ENCODE measurements around the gene GCK.

GCK gene

DNA sequence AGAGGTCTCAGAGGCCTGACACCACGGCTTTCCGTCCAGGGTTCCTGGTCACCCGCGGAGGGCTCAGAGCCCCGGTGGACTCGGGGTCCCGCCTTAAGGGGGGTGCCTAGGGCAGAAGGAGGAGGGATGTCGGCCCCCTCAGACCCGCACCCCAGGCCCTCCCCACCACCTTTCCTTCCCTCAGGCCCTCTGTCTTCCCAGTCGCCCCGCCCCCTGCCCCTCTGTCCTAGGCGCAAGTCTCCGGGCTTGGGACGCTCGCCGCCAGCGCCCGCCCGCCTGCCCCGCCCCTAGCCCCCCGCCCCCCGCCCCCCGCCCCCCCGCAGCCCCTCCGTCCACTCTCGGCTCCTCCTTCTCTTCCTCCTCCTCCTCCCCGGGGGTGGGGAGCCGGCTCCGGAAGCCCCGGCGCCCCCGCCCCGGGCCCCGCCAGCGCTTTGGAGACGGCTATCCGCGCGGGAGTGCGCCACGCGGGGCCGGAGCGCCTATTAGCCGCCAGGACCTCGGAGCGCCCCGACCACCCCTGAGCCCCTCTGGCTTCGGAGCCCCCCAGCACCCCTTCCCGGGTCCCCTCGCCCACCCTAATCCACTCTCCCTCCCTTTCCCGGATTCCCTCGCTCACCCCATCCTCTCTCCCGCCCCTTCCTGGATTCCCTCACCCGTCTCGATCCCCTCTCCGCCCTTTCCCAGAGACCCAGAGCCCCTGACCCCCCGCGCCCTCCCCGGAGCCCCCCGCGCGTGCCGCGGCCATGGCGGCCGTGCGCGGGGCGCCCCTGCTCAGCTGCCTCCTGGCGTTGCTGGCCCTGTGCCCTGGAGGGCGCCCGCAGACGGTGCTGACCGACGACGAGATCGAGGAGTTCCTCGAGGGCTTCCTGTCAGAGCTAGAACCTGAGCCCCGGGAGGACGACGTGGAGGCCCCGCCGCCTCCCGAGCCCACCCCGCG, 85.0 kb downstream of the GCK start, which contains the start of gene AEBP1:
AEBP1 (plus strand) TSS at position 423 of the 937 bp plus-strand sequence; CDS start at position 744, 321 bp downstream.
- no peak for DNase-seq (ENCODE audit: low read depth)

DNA sequence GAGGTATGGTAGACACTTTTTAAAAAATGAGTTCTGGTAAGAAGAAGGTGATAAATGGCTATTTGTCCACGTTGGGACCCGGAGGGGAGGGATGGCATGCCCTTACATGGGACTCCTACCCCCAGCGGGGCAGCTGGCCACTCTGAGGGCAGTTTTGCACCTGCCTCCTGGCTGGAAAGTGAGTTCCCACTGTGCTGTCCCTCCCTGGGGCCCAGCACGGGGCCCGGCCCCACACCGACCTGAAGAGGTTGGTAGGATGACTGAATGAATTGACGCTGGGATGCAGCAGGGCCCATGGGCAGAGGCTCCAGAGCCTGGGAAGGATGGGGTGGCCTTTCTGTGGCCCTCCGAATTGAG, 85.7 kb downstream of the GCK start:
- no peak for DNase-seq (ENCODE audit: low read depth)

DNA sequence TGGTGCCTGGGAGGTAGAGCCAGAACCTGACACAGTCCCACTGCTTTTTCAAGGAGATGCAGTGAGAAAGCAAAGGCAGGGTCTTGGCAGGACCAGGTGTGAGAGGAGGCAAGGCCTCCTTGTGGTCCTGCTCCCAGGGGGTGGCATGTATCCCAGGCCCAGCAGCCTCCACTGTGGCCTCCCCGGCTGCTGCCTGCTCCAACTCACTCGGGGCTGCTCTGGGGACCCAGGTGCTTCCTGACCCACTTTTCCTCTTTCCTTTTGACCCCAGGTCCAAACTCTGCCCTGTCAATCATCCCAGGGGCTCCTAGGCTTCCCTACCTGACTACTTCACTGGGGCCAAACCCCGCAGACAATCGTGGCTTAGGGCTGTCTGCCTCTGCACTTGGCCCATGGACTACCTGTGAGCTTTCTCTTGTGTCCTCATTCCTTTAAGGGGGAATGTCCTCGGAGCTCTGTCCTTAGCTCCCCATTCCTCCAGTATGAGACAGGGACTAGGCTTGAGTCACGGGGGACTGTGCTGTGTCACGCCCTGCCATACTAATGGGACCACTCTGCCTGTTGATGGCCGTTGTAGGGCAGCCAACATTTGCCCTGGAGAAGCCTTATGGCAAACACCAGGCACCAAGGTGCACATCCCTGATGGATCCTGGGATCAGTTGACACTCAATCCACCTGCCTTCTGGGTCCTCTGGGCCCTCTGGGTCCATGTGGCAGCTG, 86.2 kb downstream of the GCK start:
- no peak for DNase-seq (ENCODE audit: low read depth)

DNA sequence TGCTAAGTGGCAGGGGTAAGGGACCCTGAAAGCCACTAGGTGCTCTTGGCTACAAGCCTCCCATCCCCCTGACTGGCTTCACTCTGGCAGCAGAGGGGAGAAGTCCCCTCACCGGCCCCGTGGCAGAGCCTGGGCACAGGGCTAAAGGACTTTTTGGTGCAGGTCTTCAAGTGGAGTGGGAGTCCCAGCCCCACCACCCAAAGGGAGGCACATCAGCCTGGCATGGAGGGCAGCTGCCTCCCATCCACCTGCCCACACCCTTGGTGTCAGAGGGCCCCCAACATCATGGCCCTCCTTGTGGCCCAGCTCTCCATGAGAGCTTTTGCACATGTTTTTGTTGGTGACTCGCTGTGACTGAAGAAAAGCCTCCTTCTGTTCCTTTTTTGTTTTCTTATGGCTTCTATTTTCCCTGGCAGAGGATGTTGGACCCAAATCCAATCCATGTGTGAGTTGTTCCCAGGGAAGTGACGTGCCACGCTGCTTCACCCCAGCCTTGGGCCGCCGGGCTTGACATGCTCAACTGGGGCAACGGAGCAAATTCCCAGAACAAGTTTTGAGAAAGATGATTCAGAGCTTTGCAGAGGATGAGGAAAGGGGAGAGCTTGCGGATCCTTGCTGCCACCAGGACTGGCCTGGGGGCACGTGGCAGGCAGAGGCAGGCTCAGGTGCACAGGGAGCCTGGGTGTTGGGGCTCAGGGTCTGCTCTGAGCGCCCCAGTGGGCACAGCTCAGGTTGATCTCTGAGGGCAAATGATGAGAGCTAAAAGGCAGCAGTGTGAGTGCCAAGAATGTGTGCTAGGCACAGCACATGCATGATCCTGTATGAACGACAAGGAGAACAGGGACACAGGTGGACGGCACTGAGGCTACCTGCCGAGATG, 87.0 kb downstream of the GCK start:
- DNase-seq (ENCODE audit: low read depth) = no peak

DNA sequence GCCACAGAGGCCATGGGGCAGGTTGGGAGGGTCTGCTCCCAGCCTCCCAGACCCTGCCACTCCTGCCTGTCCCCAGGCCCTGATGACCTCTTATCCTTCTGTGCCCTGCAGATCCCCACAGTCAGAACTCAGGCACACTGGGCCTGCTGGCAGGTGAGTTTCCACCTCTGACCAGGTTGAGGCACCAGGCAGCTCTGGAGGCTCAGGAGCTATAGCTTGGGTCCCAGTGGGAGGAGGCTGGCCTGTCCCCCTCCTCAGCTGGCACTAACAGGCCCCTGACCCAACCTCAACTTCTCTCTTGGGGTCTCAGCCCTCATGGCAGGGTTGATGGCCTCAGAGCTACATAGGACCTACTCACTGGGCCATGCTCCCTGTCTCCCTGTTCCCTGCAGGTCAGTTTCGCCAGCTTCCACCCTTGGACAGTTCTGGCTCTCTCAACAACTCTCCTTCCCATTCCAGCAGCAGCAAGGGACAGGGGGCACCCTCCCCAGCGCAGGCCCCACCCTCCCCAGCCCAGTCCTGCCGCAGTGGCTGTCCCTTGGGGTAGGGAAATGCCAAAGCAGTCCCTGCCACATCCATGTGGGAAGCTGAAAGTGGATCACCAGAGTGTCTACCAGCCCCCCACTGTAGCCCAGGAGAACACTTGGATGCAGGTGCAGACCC, 87.8 kb downstream of the GCK start:
- DNase-seq (ENCODE audit: low read depth) = no peak

DNA sequence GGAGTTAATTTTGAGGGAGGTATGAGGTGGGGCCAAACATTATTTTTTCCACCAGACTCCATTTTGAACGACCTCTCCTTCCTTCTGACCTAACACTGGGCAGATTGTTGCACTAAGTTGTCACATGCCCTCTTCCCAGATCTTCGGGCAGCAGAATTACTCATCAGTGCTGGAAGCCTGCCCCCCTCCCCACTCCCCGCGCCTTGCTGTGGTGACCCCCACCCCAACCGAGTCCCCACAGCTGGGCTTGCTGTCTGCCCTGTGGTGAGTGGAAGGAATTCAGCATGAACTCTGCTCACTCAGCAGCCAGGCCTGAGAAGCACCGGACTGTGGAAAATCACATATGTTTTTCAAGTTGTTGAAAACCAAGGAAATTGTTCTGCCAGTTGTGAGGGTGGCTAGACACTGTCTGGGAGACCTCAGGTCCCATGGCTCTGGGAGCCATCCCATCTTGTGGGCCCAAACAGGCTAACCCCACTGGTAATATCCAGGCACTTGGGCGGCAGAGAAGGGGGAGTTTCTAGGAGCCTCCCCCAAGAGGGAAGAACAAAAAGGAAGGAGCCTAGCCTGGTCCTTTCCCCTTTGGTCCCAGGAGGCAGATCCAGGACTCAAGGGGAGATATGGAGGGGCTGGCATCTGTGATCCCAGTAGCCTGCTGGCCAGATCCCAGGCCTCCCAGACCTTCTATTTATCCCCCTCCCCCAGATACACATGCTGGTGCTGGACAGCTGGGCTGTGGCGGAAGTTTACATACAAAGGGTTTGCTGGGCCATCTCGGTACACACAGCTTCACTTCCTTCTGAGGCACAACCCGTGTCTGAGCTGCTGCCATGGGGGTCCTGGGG, 88.6 kb downstream of the GCK start:
- no peak for DNase-seq (ENCODE audit: low read depth)

DNA sequence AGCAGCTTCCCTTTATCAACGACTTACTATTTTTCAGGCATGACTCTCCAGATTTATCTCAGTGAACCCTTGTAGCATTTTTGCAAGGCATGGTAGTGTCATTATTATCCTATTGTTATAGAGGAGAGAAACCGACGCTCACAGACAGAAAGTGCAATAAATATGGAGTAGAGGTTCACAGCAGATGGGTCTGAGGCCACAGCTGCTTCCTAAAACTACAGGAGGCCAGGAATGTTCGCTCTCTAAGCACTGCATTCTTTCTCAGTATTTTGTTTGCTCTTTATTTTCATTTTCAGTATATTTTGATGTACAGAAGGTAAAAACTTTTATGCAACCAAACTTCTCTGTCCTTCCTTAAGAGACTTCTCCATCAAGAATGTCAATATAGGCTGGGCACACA, 89.6 kb downstream of the GCK start:
- no peak for DNase-seq (ENCODE audit: low read depth)

DNA sequence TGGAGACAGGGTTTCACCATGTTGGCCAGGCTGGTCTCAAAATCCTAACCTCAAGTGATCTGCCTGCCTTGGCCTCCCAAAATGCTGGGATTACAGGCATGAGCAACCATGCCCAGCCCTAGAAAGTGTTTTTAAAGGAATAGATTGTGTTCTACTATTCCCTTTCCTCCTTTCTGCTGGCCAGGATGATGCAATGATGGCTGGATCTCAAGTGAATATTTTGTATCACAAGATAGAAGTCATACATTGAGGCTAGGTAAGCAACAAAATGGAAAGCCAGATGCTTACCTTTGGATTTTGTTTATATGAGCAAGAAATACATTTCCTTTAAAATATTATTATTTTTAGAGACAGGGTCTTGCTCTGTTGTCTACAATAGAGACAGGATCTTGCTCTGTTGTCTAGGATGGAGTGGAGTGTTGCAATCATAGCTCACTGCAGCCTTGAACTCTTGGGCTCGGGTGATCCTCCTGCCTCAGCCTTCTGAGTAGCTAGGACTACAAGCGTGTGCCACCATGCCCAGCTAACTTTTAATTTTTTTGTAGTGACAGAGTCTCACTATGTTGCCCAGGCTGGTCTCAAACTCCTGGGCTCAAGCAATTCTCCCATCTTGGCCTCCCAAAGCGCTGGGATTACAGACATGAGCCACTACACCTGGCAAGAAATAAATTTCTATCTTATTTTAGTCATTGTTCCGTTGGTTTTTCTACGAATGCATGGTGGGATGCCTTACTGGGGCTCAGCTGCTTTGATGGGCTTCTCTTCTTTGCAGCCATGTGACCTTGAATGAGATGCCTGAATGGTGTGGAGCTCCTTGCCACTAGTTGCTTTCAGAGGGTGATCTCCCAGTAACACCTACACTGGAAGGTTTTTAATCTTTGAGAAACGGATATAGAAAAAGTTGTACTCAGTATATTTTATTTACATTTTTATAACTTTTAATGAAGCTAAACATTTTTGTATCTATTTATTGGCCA, 90.9 kb downstream of the GCK start:
- DNase-seq (ENCODE audit: low read depth) = no peak

DNA sequence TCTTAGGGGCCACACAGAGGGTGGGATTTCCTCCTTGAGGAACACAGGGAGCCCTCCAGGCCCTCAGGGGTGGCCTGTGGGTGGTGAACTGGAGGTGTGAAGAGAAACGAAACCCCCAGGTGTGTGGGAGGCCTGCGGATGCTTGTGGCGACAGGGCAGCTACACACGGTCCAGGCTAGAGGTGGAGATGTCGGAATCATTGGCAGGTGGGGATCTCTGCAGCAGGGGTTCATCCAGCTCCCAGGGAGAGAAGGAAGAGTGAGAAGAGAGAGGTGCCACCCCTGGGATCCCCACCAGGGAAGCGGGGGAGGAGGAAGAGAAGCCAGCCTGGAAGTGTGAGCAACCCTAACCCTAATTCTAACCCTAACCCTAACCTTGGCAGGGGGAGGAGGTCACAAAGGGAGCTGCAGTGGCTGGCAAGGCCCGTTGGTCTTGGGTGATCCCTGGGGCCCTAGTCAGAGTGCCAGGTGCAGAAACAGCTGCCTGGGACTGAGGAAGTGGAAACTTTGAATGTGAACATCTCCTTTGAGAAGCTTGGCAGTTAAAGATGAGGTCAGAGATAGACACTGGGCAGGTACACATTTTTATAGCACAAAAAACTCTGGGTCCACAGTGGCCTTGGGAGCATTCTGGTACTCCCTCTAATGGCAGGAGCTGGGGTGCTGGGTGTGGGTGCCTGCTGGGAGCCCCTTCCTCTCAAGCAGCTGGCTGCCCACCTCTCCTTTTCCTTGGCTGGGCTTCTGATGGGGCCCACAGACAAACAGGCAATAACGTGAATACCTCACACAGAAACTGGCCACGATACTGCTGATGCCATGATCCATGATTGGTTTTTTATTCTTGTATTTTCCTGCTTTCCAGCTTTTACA, 91.9 kb downstream of the GCK start:
- no peak for DNase-seq (ENCODE audit: low read depth)

DNA sequence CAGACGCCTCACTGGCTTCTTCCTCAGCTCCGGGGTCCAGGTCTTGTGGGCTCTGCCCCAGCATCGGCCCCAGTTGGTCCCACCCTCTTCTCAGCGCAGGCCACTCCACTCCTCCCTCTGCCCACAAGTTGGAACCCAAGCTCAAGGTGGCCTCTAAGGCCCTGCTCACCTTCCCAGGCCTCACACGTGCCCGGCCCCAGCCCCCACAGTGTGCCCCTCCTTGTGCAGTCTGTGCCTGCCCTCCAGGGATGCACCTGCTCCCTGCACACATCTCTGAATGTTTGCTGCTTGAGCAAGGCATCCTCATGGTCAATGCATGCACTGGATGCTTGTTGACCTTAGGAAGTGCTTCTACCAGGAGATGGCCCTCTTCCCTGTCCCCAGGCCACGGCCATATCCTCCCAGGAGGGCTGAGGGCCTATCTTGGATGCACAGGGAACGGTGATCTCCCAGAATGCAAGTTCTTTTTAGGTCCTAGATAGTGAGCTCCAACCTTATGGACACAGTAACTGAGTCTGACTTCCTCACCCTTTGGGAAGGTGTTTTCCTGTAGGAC, 92.8 kb downstream of the GCK start:
- no peak for DNase-seq (ENCODE audit: low read depth)

DNA sequence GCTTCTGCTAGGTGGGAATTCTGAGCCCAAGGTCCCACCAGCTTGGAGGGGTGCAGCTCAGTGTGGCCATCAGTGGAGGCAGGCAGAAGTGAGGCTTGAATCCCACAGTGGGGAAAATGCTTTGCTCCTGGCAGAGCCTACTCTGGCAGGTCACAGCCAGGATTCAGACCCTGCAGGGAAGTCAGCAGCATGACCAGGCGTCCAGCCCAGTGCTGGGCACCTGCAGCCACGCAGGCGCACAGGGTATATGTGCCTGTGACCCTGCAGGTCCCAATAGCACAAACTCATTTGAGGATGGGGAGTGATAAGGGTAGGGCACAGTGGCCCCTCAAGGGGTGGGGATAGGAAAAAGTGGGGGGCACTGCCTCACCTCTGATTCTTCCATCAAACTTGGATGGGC, 93.5 kb downstream of the GCK start:
- no peak for DNase-seq (ENCODE audit: low read depth)

DNA sequence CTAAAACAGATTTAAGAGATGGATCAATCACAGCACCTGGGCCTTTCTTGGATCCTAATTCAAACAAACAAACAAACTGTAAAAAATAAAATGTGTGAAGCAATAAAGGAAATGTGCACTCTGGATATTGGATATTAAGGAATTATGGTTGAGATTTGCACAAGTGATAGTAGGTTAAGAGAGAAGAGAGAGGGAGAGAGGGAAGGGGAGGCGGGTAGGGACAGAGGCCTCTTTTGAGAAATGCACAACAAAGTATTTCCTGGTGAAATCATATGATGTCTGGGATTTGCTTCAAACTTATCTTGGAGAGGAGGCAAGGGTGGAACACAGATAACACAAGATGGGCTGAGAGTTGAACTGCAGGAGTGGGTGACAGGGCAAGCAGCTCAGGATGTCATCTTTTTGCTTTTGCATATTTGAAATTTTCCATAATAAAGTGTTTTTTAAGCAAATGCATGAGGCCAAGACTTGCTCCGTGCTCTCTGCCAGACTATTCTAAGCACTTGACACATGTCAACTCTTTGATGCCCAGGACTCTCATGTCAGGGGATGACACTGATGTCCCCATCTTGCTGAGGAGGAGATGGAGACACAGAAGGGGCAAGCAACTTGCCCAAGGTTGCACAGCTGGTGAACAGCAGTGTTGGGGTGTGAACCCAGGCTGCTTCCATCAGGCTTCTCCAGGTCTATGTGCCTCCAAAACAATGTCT, 94.2 kb downstream of the GCK start:
- no peak for DNase-seq (ENCODE audit: low read depth)

DNA sequence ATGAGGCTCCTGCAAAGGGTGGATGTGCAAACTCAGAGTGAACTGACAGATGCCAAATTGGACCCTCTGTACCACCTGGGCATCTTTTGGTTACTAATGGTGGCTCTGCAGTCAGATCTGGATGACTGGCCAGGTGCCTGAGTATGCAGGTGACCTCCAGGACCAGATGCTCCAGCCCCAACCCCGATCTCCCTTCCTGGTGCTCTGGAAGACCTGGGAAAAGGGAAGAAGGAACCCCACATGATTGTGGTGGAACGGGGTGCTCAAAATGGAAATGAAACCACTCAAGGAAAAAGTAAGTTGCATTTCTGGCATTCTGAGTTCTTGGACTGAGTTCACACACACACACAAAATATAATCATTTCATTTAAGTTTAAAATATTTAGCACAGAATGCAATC, 94.9 kb downstream of the GCK start:
- no peak for DNase-seq (ENCODE audit: low read depth)
